Measurements from ENCODE around the gene ACSS3.
A peak's percentile ranks its signal among the peaks of the same experiment; 100 is the strongest.
"Not testable (repeated sequence)": the region's sequence is repeated elsewhere in the genome, so short reads cannot be mapped to it uniquely, and the experiment has no call there.

The ACSS3 gene

GRCh38 chr12:81092053-81092452, 14.2 kb downstream of the ACSS3 start:
- DNase-seq, result no peak

- DNase-seq, result no peak
Measured at GRCh38 chr12:81094718-81095360, 17.0 kb downstream of the ACSS3 start.

GRCh38 chr12:81095501-81096232, 17.8 kb downstream of the ACSS3 start:
- DNase-seq, result no peak

GRCh38 chr12:81105687-81106086, 27.8 kb downstream of the ACSS3 start:
- no peak for DNase-seq

GRCh38 chr12:81114226-81114625, 36.3 kb downstream of the ACSS3 start:
- DNase-seq, result no peak

- DNase-seq, result not testable (repeated sequence)
Measured at GRCh38 chr12:81119069-81119468, 41.2 kb downstream of the ACSS3 start.

GRCh38 chr12:81120961-81121360, 43.1 kb downstream of the ACSS3 start:
- DNase-seq, result no peak

GRCh38 chr12:81123611-81124010, 45.7 kb downstream of the ACSS3 start:
- no peak for DNase-seq

GRCh38 chr12:81125691-81126090, 47.8 kb downstream of the ACSS3 start:
- no peak for DNase-seq

GRCh38 chr12:81128930-81129554, 51.2 kb downstream of the ACSS3 start:
- DNase-seq, result peak in 6 of 56 donors; percentile 0 to 16 (median 1)

GRCh38 chr12:81136519-81136918, 58.6 kb downstream of the ACSS3 start:
- no peak for DNase-seq

- no peak for DNase-seq
Measured at GRCh38 chr12:81137801-81138200, 59.9 kb downstream of the ACSS3 start.

GRCh38 chr12:81141217-81141616, 63.3 kb downstream of the ACSS3 start:
- no peak for DNase-seq

GRCh38 chr12:81143057-81143456, 65.2 kb downstream of the ACSS3 start:
- DNase-seq, result no peak

GRCh38 chr12:81146228-81147225, 68.6 kb downstream of the ACSS3 start:
- DNase-seq, result no peak

GRCh38 chr12:81147292-81147919, 69.5 kb downstream of the ACSS3 start:
- DNase-seq, result no peak

GRCh38 chr12:81150382-81150781, 72.5 kb downstream of the ACSS3 start:
- DNase-seq, result no peak

- DNase-seq, result no peak
Measured at GRCh38 chr12:81159856-81160255, 82.0 kb downstream of the ACSS3 start.

GRCh38 chr12:81161680-81162079, 83.8 kb downstream of the ACSS3 start:
- DNase-seq, result no peak

- no peak for DNase-seq
Measured at GRCh38 chr12:81162391-81163136, 84.7 kb downstream of the ACSS3 start.
